Uterus (tissue), 4 donors: Measurements from ENCODE around the gene SBF1. TPM values are rescaled to one million over a fixed set of nuclear protein-coding genes. Genes with fewer than 3 reads are reported as not detected.

ENCODE experiments used
- DNase-seq, 2 donors: peaks; one replicate each; pipeline ENCODE4 v3.0.0-alpha.2; 2019 to 2020
- H3K27ac ChIP-seq, 2 donors: fragments of 200-600 bp; sonication (generic); 1 replicate in 1 of 2; 2 replicates in 1 of 2; pipeline ENCODE4 v1.5.1; 2016 to 2018
- H3K27me3 ChIP-seq, 2 donors: fragments of 200-600 bp; sonication (generic); one replicate each; pipeline ENCODE4 v1.5.1; 2018 to 2019; ENCODE audit warnings: control low read depth in 1 of 2
- H3K36me3 ChIP-seq, 2 donors: fragments of 200-600 bp; sonication (generic); one replicate each; pipeline ENCODE4 v1.5.1; 2019; ENCODE audit warnings: control low read depth in 1 of 2
- H3K4me1 ChIP-seq, 2 donors: fragments of 200-600 bp; sonication (generic); one replicate each; pipeline ENCODE4 v1.5.1; 2018 to 2019; ENCODE audit warnings: control low read depth in 1 of 2
- H3K4me3 ChIP-seq, 2 donors: fragments of 200-600 bp; sonication (generic); 1 replicate in 1 of 2; 2 replicates in 1 of 2; pipeline ENCODE4 v1.5.1; 2018 to 2019; ENCODE audit warnings: mild to moderate bottlenecking in 1 of 2
- H3K9me3 ChIP-seq, 2 donors: fragments of 200-600 bp; sonication (generic); one replicate each; pipeline ENCODE4 v1.5.1; 2019; ENCODE audit warnings: control low read depth in 1 of 2
- CTCF ChIP-seq, 4 experiments: fragments of 200-600 bp in 2 of 4; fragments of 450-650 bp in 2 of 4; sonication (generic) in 2 of 4; IDR thresholded peaks; one replicate each; pipeline ENCODE4 v1.5.1; 2016 to 2019; ENCODE audit warnings: antibody characterized with exemption in 4 of 4, mild to moderate bottlenecking in 2 of 4, moderate library complexity in 1 of 4
- POLR2A ChIP-seq, 2 donors: fragments of 450-650 bp; IDR thresholded peaks; one replicate each; pipeline ENCODE4 v1.6.1; 2016; ENCODE audit warnings: antibody characterized with exemption in 2 of 2, mild to moderate bottlenecking in 1 of 2, moderate library complexity in 1 of 2
- intact Hi-C: fragments of 100-400 bp; cut with DNase I; formaldehyde crosslinking; loops from one replicate; pipeline ENCODE4 v1.15.1; 2023; ENCODE audit warnings: low total_unique reads
- total RNA-seq, 4 donors: library from RNA; depleted of rRNA in 3 of 4; stranded (reverse); fragments of >200 nt in 3 of 4; gene quantifications; one replicate each; pipeline versions ENCODE4 v1.1.0 to v1.2.4, GENCODE V29; 2014 to 2023
- donor health status: DM: yes; HTN: yes; CAD: no.

The SBF1 gene
- total RNA-seq, 4 donors from 2014 or later = 35.0 to 84.0 (median 60.9) TPM

- TF ChIP-seq POLR2A (IDR thresholded peaks at IDR 0.05) (no peak), CTCF (IDR thresholded peaks at IDR 0.05) (no peak)
Measured at GRCh38 chr22:50488886-50489285, 14.1 kb upstream of the SBF1 start.

GRCh38 chr22:50488006-50488677, 13.3 kb upstream of the SBF1 start:
- Histone ChIP-seq H3K4me3 (no peak overlapping the region), H3K36me3 (no peaks in the 10 kb centered on the region), H3K27ac (no peak overlapping the region), H3K4me1 (no peaks in the 10 kb centered on the region), H3K27me3 (peaks cover 0 to 4% of the 10 kb centered on the region in 2 donors), H3K9me3 (no peaks in the 10 kb centered on the region)
- TF ChIP-seq POLR2A (IDR thresholded peaks at IDR 0.05) = no peak
- no peak for TF ChIP-seq CTCF (IDR thresholded peaks at IDR 0.05)
- intact Hi-C loops = no loop called here
- no peak for DNase-seq

More at GRCh38 chr22:50488886-50489285, 14.1 kb upstream of the SBF1 start:
- Histone ChIP-seq H3K36me3 (no peaks in the 10 kb centered on the region), H3K4me1 (no peaks in the 10 kb centered on the region), H3K9me3 (no peaks in the 10 kb centered on the region), H3K4me3 (no peak overlapping the region), H3K27ac (no peak overlapping the region), H3K27me3 (no peaks in the 10 kb centered on the region)
- DNase-seq = no peak
- intact Hi-C loops = no loop called here

- Histone ChIP-seq H3K27me3 (peaks cover 4 to 8% of the 10 kb centered on the region in 2 donors), H3K36me3 (no peaks in the 10 kb centered on the region), H3K4me3 (no peak overlapping the region), H3K27ac (no peak overlapping the region), H3K4me1 (no peaks in the 10 kb centered on the region), H3K9me3 (no peaks in the 10 kb centered on the region)
- DNase-seq = no peak
- intact Hi-C loops = no loop called here
- TF ChIP-seq POLR2A (IDR thresholded peaks at IDR 0.05) = no peak
- no peak for TF ChIP-seq CTCF (IDR thresholded peaks at IDR 0.05)
Measured at GRCh38 chr22:50487290-50488005, 12.6 kb upstream of the SBF1 start.

- no peak for DNase-seq
- intact Hi-C loops = no loop called here
- TF ChIP-seq POLR2A (IDR thresholded peaks at IDR 0.05) (no peak), CTCF (IDR thresholded peaks at IDR 0.05) (no peak)
- H3K27ac ChIP-seq = no peak within 1 kb of the TSS
- H3K27me3 ChIP-seq = peaks cover 11 to 12% of the 10 kb centered on the region in 2 donors
- H3K36me3 ChIP-seq = no peaks in the 10 kb centered on the region
- H3K4me1 ChIP-seq = no peaks in the 10 kb centered on the region
- no peaks in the 10 kb centered on the region for H3K9me3 ChIP-seq
- H3K4me3 ChIP-seq = no peak within 1 kb of the TSS
Measured at GRCh38 chr22:50486561-50487289, 11.9 kb upstream of the SBF1 start, which contains the start of gene MIOX. Gene MIOX (plus strand): TSS chr22:50486859. CDS start chr22:50486898, 39 bp downstream.
